ENCODE results near the gene TRPM3.

The TRPM3 gene

DNA sequence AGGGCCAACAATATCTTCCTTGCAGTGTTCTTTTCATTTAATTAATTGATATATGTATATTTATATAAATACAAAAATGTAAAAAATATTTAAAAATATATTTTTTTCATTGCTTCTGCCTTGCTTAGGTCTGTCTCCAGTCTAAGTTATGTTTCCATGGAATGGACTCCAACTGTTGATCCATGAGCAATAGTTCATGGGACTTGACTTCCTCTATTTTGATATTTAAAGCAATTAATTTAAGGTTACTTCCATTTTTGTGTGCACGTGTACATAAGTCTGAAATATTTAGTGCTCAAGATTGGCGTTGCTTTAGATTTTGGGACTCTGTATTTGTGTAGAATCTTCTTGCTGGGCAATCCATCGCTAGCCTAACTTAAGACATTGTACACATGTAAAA lies 551.6 kb downstream of the TRPM3 start:
- no peak for DNase-seq

DNA sequence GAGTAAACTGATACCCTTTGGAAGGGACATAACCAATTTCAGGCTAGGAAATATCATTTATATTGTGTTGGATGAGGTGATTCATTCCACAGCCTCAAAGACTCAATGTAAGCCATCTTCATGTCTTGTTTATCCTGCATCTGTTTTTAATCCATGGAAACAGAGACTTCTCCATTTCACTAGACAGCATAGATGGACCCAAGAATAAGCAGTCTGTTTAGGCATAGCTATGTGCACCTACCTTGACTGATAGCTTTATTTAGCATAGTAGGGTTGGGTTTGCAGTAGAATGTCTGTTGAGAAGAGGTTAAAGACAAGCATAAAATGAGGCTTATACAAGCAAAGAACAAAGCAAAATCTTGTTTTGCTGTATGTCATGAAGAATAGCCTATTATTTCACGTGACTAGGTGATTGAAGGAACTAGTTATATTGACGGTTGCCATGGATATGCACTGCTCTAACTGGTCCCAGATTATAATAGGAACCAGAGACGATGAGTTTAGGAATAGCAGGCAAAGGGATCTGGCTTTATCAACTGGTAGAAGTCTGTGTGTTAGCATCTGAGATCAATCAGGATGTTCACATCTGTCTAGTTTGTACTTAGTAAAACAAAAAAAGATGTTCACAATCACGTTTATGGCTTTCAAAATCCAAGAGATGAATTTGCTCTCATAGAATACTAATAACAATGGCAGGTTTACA lies 552.2 kb downstream of the TRPM3 start:
- no peak for DNase-seq

DNA sequence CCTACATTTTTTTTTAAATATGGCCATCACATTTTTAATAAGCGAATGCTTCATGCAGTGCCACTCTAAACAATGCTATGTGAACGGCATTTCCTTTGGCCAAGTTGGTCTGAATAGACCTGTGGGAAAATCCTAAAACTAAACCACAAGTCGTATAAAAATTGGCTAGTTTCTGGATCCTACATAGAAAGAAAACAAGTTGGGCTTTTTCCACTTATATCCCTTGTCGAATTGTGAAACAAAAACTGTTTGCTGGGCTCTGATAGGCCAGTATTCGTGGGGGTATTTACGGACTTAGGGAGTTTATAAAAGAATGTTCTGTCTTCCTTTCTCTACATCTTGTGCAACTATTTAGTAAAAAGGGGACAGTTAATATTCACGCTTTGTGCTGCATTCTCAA lies 553.9 kb downstream of the TRPM3 start:
- DNase-seq: no peak

DNA sequence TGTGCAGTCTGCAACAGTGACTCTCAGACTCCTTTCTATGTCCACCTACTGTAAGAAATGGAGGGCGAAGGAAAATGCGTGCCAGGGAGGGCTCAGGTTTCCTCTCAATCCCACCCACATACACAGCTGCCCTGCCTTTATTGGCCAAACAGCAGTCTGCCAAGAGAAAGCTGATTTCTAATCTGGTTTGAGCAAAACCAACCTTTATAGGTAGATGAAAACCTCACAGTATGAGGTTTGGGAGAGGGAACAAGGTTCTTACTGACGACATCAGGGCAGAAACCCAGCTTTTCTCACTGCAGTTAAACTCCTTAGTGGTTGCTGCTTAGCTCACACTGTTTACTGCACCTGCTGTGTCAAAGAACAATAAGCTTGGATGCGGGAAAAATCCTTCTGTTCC lies 554.7 kb downstream of the TRPM3 start:
- no peak for DNase-seq

DNA sequence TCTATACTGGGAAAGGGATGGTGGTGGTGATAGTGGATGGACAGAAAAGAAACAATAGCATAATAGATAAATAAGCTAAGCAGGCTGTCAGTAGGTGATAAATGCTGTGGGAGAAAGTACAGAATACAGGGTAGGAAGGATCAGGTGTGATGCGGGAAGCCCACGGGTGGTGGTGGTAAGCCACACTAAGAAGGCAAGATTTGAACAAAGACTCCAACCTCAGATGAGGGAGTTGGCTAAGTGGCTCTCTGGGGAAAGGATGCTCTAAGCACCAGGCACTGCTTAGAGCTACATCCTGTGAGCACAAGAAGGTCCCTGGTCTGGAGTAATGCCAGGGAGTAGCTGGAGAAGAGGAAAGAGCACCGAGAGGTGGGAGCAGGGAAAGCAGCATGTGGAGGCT lies 555.4 kb downstream of the TRPM3 start:
- no peak for DNase-seq

DNA sequence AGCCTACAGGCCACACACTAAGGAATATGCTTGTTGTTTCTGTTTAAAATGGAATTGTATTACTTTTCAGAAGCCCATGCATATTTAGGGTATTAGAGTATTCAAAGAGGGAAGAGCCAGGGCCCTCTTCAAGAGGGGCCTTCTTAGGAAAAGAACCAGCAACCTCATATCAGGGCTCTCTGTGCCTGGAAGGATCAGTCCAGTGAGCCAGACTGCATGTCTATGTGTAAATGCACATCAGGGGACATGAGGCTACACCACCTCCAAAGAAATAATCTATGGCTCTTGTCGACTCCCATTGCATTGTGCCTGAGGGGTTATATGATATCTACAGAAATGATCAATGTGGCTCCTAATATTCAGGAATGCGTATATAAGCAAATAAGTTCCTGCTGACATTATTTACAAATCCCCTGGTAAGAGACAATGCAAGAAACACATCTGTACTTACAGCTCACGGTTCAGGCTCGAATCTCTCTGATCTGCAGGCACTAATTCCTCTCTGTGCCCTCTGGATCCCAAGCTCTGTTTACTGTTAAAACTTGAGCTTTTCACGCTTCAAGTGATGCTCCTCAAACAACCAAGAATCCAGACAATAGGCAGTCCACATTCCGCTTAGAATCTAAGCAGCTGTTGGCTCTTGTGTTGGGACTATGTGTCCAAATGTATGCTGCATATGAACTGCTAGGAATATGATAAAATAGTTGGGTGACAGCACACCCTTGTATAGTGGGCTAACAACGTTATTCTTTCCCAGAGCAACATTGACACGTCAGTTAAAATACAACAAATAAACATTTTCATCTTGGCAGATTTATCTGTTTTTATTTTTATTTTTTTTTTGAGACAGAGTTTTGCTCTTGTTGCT lies 556.7 kb downstream of the TRPM3 start:
- DNase-seq: no peak

GRCh38 chr9:70563431-70564204 lies 557.8 kb downstream of the TRPM3 start:
- no peak for DNase-seq

DNA sequence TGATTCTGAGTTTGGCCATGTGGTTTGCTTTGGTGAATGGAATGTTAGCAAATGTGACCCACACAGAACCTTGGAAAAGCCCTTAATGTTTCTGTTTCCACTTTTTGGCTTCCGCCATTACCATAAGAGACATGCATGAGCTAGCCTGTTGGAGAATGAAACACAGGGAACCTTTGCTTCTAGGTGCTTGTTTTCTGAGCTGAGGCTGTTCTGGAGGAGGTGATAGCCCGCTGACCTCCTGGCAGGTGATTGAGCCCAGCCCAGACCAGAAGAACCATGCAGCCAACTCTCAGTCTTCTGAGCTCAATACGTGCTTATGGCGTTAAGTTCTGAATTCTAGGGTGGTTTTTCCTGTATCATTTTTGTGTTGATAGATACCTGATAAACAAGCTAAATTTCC lies 558.4 kb downstream of the TRPM3 start:
- no peak for DNase-seq

DNA sequence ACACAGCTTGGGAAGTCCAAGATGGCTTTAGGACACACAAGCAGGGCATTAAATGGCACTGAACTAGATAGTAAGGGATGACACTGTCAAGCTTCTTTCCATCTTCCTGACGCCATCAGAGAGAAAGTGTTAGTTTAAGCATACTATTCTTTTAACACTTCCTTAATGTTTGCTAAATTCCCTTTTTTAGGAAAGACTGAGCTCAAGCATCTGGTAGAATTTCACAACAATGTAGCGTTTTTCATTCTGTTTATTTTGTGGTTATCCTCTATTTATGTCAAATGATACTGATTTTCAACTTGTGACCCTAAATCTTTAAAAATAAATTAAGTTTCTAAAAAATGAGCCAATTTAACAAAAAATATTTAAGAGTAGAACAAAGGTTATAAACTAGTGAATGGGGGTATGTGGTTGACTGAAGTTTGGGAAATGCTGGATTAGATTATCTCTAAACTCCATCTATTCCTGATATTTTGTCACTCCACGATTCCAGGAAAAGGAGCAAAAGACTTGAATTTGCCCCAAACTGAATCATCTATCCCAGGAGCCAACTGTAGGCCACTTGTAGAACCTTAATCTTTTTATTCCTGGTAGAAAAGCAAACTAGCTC lies 559.5 kb downstream of the TRPM3 start:
- DNase-seq: no peak

- no peak for DNase-seq
Observed at GRCh38 chr9:70561111-70561510, 560.3 kb downstream of the TRPM3 start.

DNA sequence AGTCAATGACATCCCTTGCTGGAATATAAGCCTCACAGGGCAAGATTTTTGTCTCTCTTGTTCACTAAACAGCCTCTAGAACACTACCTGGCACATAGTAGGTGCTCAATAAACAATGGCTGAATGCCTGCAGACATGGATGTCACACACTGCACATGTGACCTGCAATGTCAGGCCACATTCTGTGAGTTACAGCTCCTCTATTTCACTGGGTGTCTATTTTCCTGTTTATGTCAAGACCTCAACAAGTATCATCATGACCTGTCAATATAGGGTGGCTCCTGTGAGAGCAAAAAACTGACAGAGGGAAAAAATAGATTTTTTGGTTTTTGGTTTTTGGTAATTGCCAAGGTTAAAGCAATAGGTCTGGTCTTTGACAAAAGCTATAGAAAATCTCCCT lies 562.3 kb downstream of the TRPM3 start:
- no peak for DNase-seq

- no peak for DNase-seq
Observed at GRCh38 chr9:70557661-70558369, 563.6 kb downstream of the TRPM3 start.

DNA sequence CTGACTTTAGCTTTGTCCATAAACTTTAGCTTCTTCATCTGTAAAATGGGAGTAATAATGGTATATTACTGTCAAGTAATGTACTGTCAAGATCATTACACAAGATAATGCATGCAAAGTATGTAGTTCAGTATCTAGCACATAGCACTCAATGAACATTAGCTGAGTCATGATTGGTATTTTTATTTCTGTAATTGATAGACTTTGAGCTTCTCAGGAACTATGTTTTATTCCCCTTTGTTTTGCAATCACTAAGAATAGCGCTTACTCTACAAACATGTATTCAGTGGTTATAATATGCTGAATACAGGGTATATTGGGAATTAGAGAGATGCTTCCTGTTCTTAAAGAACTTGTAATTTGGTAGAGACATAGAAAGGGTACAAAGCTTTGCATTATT lies 564.6 kb downstream of the TRPM3 start:
- no peak for DNase-seq

DNA sequence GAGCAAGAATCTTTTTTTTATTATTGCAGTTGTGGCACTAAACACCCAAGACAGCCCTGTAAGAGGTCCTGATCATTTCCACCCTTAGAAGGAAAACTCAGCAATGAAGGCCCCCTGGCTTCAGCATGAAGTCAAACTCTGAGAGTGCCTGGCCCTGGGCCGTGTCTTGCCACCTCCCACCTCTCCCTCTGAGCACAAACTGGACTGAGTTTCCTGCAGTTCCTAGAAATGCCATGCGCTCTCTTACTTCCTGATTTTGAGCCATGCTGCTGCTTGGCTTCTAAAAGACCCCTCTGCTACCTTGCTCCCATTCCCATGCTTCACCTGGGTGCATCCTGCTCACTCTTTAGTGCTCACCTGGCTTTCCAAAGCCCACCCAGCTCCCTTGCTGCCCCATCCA lies 566.5 kb downstream of the TRPM3 start:
- no peak for DNase-seq

GRCh38 chr9:70553707-70554673 lies 567.4 kb downstream of the TRPM3 start:
- peak; percentile 58 for DNase-seq

DNA sequence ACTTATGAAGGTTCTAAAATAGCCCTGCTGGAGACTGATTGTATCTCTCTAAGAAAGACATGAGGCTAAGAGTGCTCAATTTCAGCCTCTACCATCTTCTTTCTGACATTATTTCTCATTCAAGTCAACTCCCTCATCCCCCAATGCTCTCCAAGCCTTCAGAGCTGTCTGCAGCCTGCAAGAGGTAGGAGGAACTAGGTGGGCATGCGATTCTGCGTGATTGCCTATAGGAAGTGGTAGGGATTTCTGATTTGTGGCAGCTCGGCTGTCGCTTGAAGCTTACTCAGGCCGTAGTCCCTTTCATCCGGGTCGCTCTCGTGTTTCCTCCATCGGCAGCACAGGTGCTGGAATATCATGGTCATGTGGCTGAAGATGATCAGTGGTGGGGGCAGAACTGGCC lies 568.9 kb downstream of the TRPM3 start:
- no peak for DNase-seq

- no peak for DNase-seq
Observed at GRCh38 chr9:70551801-70552200, 569.6 kb downstream of the TRPM3 start.

DNA sequence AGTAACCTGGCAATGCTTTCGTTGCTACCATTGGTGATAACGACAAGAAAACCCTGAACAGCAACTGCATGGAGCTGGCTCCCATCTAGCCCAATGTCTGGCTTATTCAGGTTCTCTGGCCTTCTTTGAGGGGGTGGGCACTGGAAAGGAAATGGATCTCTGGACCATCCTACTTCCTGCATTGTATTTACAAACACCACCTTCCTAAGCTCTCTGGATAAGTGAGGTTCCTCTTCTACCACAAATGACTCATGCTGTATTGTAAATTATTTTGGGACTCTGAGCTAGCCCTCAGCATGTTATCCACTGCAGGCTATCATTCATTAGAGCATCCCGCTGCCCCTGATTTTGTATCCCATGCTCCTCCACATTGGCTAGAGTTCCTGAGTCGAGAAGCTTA lies 570.0 kb downstream of the TRPM3 start:
- DNase-seq: no peak

DNA sequence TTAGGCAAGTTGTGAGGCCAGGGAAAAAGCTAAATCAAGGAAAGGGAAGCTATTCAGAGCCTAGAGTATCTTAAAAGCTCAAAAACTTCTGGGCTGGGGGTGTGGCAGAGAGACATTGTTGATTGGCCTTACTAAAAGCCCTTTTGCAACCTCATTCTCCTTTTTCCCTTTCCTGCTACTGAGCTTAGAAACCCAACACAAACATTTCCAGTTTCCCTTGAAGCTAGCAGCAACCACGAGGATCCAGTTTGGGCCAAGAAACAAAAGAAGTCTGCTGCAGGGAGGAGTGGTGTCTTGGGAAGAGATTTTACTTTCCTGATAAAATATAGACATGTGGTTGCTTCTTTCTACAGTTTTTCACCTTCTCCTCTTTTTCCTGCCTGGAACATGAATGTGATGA lies 571.5 kb downstream of the TRPM3 start:
- DNase-seq: no peak

DNA sequence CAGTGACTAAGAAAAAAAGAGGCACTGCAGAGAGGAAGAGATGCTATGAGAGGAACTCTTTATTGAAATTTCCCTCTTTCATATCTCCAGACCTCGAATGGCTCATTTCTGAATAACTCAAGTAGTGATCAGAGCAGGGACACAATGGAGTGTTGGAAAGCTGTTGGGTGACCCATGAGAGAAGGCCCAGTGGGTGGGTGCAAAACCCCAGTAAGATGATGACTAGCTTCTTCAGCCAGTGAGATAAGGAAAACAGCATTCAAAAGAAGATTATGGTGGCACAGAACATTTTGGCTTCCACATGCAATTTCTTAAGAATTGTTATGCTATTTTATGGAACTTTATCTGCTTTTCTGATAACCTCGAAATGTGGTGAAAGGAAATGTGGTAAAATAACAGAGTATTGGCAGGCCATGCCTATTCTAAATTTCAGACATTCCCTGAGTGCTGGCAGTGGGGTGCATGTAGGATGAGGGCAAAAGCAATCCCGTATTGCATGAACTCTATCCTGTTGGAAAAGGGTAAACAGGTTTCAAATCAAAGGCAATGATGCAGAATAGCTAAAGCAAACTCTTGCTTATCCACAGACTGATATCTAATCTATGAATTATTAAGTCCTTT lies 579.0 kb downstream of the TRPM3 start:
- DNase-seq: no peak

DNA sequence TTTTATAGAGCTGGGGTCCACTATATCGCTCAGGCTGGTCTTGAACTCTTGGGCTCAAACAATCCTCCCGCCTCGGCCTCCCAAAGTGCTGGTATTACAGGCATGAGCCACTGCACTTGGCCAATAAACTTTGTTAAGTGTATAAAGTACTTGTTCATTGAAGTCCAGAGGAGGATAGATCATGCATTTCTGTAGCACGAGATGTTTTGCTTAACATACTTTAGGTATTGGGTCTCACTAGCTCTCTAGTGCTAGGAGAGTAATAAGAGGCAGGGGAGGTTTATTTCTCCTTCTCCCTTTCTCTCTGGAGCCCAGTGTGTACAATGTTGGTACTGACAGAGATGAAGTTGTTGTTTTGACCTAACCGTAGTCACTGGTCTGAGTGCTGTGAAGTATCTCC lies 581.4 kb downstream of the TRPM3 start:
- DNase-seq: no peak

Data from islet precursor cell (in vitro differentiated cells).